Gastrocnemius medialis (tissue), 4 donors: ENCODE results near the gene NLGN2. TPM values are rescaled to one million over a fixed set of nuclear protein-coding genes. Genes with fewer than 3 reads are reported as not detected.

Source experiments
- ATAC-seq, 2 donors: fragments of 150-250 bp; one replicate each; pipeline ENCODE4 v1.9.1; 2016
- DNase-seq, 2 donors: peaks; one replicate each; pipeline ENCODE4 v3.0.0-alpha.2; 2019
- H3K27ac ChIP-seq, 4 donors: fragments of 200-600 bp; sonication (generic); 1 replicate in 1 of 4; 2 replicates in 3 of 4; pipeline ENCODE4 v1.5.1; 2016 to 2018; ENCODE audit warnings: mild to moderate bottlenecking in 2 of 4, moderate library complexity in 1 of 4
- H3K27me3 ChIP-seq, 3 donors: fragments of 200-600 bp; sonication (generic) in 2 of 3; 1 replicate in 1 of 3; 2 replicates in 2 of 3; pipeline versions ENCODE4 v1.5.1 to v1.6.0; 2016 to 2019; ENCODE audit warnings: mild to moderate bottlenecking in 1 of 3, moderate library complexity in 1 of 3
- H3K36me3 ChIP-seq, 2 donors: fragments of 200-600 bp; sonication (generic) in 1 of 2; one replicate each; pipeline ENCODE4 v1.5.1; 2017 to 2018
- H3K4me1 ChIP-seq, 2 donors: fragments of 200-600 bp; sonication (generic) in 1 of 2; one replicate each; pipeline ENCODE4 v1.5.1; 2016 to 2017; ENCODE audit warnings: mild to moderate bottlenecking in 2 of 2
- H3K4me3 ChIP-seq, 4 donors: fragments of 200-600 bp; sonication (generic) in 3 of 4; 1 replicate in 1 of 4; 2 replicates in 3 of 4; pipeline ENCODE4 v1.5.1; 2016 to 2019; ENCODE audit warnings: mild to moderate bottlenecking in 2 of 4
- H3K9me3 ChIP-seq, 3 donors: fragments of 200-600 bp; sonication (generic) in 2 of 3; 1 replicate in 1 of 3; 2 replicates in 2 of 3; pipeline ENCODE4 v1.5.1; 2016 to 2019
- POLR2A ChIP-seq, 2 donors: fragments of 450-650 bp; IDR thresholded peaks; one replicate each; pipeline ENCODE4 v1.6.1; 2017; ENCODE audit warnings: antibody characterized with exemption in 2 of 2, mild to moderate bottlenecking in 2 of 2, moderate library complexity in 2 of 2
- in situ Hi-C, 4 donors: fragments of 200-750 bp; cut with MboI; loops; one replicate each; pipeline versions ENCODE4 v1.15.0 to v1.8.0; 2017; ENCODE audit warnings: low sequenced_read_pairs in 4 of 4
- intact Hi-C: fragments of 100-400 bp; cut with DNase I; formaldehyde crosslinking; loops from one replicate; pipeline ENCODE4 v1.15.1; 2023; ENCODE audit warnings: low total_unique reads
- total RNA-seq, 4 donors: library from RNA; depleted of rRNA; stranded (reverse); fragments of >200 nt; gene quantifications; one replicate each; pipeline versions ENCODE4 v1.1.0 to v1.2.3, GENCODE V29; 2016
- TF ChIP-seq, protein P1 (sequence below), 5 experiments: fragments of 450-650 bp in 3 of 5; fragments of 200-600 bp in 2 of 5; sonication (generic) in 2 of 5; IDR thresholded peaks in 4 of 5; conservative IDR thresholded peaks in 1 of 5; 1 replicate in 4 of 5; 2 replicates in 1 of 5; pipeline ENCODE4 v1.5.1; 2016 to 2019; ENCODE audit warnings: antibody characterized with exemption in 5 of 5, mild to moderate bottlenecking in 3 of 5, moderate library complexity in 3 of 5

The NLGN2 gene
- total RNA-seq, 4 donors from 2014 or later = 4.2 to 6.6 (median 4.4) TPM

DNA sequence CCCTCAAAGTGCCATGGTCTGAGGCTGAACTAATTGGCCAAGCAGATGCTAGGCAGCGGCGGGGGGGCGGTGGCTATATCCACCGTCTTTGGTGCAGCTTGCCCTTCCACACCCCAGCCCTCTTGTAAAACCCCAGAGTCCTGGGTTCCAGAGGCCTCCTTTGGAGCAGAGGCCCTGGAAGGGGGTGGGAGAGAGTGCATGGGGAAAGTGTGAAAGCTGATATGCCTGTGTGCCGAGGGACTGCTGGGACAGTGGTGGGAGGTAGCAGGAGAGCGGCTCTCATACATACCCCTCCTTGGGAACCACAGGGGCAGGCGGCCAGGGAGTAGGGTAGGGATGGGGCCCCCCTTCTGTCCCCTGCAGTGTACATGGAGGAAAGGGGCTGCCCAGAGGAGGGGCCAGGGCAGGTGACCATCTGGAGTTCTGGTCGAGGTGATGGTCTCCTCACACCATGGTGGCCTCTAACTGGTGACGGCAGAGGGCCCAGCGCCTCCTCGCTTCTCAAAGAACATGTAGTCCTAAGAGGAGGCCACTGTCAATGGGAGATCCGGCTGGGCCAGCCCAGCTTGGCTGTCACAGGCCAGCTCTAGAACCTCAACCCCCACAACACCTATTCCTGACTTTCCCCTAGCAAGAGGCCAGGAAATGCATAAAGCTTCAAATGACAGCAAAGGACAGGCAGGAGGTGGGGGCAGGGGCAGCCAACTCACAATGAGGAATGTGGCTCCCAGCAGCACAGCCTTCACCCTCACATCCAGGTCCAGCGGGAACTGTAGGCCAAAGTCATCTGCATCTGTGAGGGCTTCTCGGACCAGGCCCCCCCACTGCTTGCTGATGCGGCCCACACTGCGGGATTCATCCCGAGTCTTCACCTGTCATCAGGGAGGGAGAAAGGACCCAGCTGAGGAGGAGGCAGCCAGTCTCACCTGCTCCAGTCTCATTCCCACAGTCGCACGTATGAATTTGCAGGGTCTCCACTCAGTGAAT lies 17.4 kb upstream of the NLGN2 start:
- H3K27ac ChIP-seq = no peak overlapping the region
- ATAC-seq (no peak), DNase-seq (no peak)
- TF ChIP-seq POLR2A (IDR thresholded peaks at IDR 0.05) = no peak
- TF ChIP-seq, protein P1, sequence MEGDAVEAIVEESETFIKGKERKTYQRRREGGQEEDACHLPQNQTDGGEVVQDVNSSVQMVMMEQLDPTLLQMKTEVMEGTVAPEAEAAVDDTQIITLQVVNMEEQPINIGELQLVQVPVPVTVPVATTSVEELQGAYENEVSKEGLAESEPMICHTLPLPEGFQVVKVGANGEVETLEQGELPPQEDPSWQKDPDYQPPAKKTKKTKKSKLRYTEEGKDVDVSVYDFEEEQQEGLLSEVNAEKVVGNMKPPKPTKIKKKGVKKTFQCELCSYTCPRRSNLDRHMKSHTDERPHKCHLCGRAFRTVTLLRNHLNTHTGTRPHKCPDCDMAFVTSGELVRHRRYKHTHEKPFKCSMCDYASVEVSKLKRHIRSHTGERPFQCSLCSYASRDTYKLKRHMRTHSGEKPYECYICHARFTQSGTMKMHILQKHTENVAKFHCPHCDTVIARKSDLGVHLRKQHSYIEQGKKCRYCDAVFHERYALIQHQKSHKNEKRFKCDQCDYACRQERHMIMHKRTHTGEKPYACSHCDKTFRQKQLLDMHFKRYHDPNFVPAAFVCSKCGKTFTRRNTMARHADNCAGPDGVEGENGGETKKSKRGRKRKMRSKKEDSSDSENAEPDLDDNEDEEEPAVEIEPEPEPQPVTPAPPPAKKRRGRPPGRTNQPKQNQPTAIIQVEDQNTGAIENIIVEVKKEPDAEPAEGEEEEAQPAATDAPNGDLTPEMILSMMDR (IDR thresholded peaks at IDR 0.05 in 4 of 5, conservative IDR thresholded peaks at IDR 0.05 in 1 of 5) = no peak
- peaks cover 0 to 22% of the 10 kb centered on the region in 2 donors for H3K36me3 ChIP-seq
- peaks cover 9 to 10% of the 10 kb centered on the region in 2 donors for H3K4me1 ChIP-seq
- H3K9me3 ChIP-seq = no peaks in the 10 kb centered on the region
- in situ Hi-C loops (no loop called here), intact Hi-C loops (no loop called here)
- no peak overlapping the region for H3K4me3 ChIP-seq
- no peaks in the 10 kb centered on the region for H3K27me3 ChIP-seq

DNA sequence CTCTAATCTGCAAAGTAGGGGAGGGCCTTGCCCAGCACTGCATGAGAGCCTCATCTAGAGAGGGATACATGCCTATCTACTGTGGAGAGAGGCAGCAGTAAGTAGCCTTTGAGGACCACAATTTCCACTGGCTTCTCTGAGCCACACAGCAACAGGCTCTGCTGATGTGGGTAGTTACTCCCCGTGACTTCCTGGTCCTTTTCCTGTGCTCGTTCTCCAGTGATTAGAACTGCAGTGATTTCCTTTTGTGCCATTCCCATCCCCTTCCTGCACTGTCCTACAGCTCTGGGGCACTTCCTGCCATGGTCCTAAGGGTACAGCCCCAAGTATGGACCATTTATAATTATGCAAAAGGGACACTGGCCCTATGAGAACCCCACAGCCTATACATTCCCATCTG lies 16.3 kb upstream of the NLGN2 start:
- Histone ChIP-seq H3K36me3 (peaks cover 0 to 22% of the 10 kb centered on the region in 2 donors), H3K27ac (peak overlapping the region in 1 of 4 donors; percentile 11), H3K4me1 (peaks cover 9 to 10% of the 10 kb centered on the region in 2 donors), H3K4me3 (no peak overlapping the region), H3K9me3 (no peaks in the 10 kb centered on the region), H3K27me3 (no peaks in the 10 kb centered on the region)
- intact Hi-C loops (no loop called here), in situ Hi-C loops (no loop called here)
- DNase-seq (no peak), ATAC-seq (no peak)
- TF ChIP-seq, protein P1 (IDR thresholded peaks at IDR 0.05 in 4 of 5, conservative IDR thresholded peaks at IDR 0.05 in 1 of 5) = no peak
- no peak for TF ChIP-seq POLR2A (IDR thresholded peaks at IDR 0.05)

DNA sequence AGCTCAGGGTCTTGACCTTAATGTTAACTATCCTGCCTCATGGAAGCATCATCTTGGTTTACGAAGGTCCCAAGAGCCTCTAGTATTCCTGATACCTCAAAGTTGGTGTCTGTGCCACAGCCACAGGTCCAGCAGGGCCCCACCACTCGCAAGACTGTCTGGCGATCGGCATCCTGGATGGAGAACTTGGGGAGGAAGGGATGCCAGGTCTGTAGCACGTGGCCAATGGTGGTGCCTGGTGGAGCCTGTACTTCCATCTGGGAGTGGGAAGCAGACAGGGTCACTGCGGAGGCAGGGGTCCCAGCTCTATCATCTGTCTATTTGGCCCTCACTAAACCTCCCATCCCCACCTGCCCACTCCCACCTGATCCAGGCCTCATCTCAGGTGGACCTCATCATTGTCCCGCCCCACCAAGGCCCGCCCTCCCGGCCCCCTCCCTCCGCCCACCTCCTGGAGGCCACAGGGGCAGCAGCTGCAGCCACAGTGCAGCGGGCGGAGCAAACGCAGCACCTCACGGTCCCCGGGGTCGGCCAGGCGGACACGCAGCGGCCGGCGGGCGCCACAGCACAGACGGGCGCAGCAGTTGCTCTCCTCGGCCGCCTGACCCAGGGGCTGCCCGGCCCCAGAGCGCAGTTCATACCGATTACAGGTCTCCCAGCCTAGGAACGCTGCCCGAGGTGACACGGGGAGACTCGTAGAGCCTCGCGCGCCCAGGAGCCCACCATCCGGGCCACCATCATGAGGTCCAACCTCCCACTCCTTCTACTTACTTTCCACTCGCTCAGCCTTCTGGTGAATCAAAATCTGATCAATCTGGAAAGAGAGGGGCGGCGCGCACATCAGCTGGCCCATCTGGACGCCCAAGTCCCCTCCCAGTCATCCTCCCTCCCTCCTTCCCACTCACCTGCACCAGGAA lies 14.7 kb upstream of the NLGN2 start:
- Histone ChIP-seq H3K36me3 (peaks cover 0 to 22% of the 10 kb centered on the region in 2 donors), H3K4me3 (peak overlapping the region in 3 of 4 donors; percentile 73 to 97 (median 93)), H3K4me1 (peaks cover 9 to 10% of the 10 kb centered on the region in 2 donors), H3K9me3 (no peaks in the 10 kb centered on the region), H3K27ac (peak overlapping the region in 3 of 4 donors; percentile 87 to 97 (median 94)), H3K27me3 (no peaks in the 10 kb centered on the region)
- ATAC-seq (no peak), DNase-seq (peak in 1 of 2 donors; percentile 9)
- no peak for TF ChIP-seq POLR2A (IDR thresholded peaks at IDR 0.05)
- TF ChIP-seq, protein P1 (IDR thresholded peaks at IDR 0.05 in 4 of 5, conservative IDR thresholded peaks at IDR 0.05 in 1 of 5) = no peak
- intact Hi-C loops = no loop called here
- in situ Hi-C loops = no loop called here

DNA sequence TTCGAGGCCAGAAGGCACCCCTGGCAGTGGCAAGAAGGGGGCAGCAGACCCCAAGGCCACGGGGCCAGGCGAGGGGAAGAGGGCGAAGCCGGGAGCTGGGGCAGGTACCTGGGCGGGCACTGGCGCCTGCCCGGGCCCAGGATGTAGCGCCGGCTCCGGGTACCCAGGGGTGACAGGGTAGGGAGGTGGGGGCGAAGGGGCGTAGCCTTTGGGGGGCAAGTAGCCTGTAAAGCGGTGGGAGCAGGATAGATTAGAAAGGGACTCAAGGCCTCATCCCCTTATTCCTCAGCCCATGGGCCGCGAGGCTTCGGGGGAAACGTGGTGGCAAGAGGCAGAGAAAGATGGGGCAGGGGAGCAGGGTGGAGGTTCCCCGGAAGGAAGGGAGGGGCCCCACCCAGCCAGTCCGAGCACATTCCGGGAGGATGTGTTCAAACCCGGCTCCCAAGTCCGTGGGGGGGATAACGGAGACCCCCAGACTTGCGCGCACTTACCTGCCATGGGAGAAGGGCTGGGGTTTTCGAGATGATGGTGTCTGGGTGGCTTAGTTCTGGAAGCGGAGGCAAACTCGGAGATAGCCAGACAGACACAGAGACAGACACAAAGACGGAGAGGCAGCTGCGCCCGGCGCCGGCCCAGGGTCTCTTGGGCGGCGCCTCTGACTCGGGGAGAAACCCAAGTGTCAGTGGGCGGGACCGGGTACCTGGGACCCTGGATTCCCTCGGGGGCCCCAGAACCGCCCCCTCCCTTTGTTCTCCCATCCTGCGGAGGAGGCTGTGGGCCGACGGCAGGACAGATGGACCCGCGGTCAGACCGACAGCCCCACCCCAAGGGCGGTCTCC lies 13.8 kb upstream of the NLGN2 start:
- in situ Hi-C loops = no loop called here
- peak; percentile 16 to 24 for ATAC-seq
- intact Hi-C loops = loop anchor here (1.0 kb wide), 4 partner anchors 9 to 90 kb away; partner anchors contain the start of genes POLR2A and TMEM102
- peaks cover 9 to 10% of the 10 kb centered on the region in 2 donors for H3K4me1 ChIP-seq
- H3K4me3 ChIP-seq = peak overlapping the region; percentile 73 to 97 (median 88)
- H3K27ac ChIP-seq = peak overlapping the region; percentile 83 to 97 (median 90)
- TF ChIP-seq, protein P1 (IDR thresholded peaks at IDR 0.05 in 4 of 5, conservative IDR thresholded peaks at IDR 0.05 in 1 of 5) = no peak
- TF ChIP-seq POLR2A (IDR thresholded peaks at IDR 0.05) = no peak
- H3K36me3 ChIP-seq = peaks cover 0 to 22% of the 10 kb centered on the region in 2 donors
- DNase-seq = peak in 1 of 2 donors; percentile 15
- no peaks in the 10 kb centered on the region for H3K27me3 ChIP-seq
- no peaks in the 10 kb centered on the region for H3K9me3 ChIP-seq
